Right lobe of liver (tissue), 6 donors: ENCODE measurements around the gene FAM151A. TPM values are rescaled to one million over a fixed set of nuclear protein-coding genes. Genes with fewer than 3 reads are reported as not detected.

Source experiments
- ATAC-seq, 4 donors: fragments of 200-7000 bp; cut with Tn5 transposase; one replicate each; pipeline ENCODE4 v1.9.1; 2020; ENCODE audit warnings: mild to moderate bottlenecking in 4 of 4, moderate library complexity in 4 of 4
- DNase-seq, 3 donors: peaks; one replicate each; pipeline ENCODE4 v3.0.0-alpha.2; 2020
- H3K27ac ChIP-seq, 3 donors: fragments of 200-600 bp; one replicate each; pipeline ENCODE4 v1.8.0; 2022
- H3K27me3 ChIP-seq, 2 donors: fragments of 200-600 bp; one replicate each; pipeline ENCODE4 v1.8.0; 2022
- H3K36me3 ChIP-seq, 4 donors: fragments of 200-600 bp; sonication (generic) in 1 of 4; one replicate each; pipeline versions ENCODE4 v1.5.1 to v1.8.0; 2017 to 2022; ENCODE audit warnings: control low read depth in 1 of 4
- H3K4me1 ChIP-seq, 4 donors: fragments of 200-600 bp; sonication (generic) in 1 of 4; one replicate each; pipeline versions ENCODE4 v1.5.1 to v1.8.0; 2017 to 2022; ENCODE audit warnings: control low read depth in 1 of 4
- H3K4me3 ChIP-seq, 3 donors: fragments of 200-600 bp; one replicate each; pipeline ENCODE4 v1.8.0; 2022
- H3K9me3 ChIP-seq, 4 donors: fragments of 200-600 bp; sonication (generic) in 1 of 4; one replicate each; pipeline versions ENCODE4 v1.5.1 to v1.8.0; 2017 to 2022; ENCODE audit warnings: control low read depth in 1 of 4
- POLR2A ChIP-seq: fragments of 450-650 bp; IDR thresholded peaks from one replicate; pipeline ENCODE4 v1.6.1; 2017; ENCODE audit warnings: antibody characterized with exemption, mild to moderate bottlenecking
- WGBS: methylation state at CpG from one replicate; pipeline ENCODE4 v1.1.6; 2018; ENCODE audit warnings: low coverage, low lambda C conversion rate; ENCODE audit not compliant: insufficient coverage; ENCODE audit errors: missing lambda C conversion rate; 5-methylcytosine and 5-hydroxymethylcytosine counted together
- intact Hi-C, 2 donors: fragments of 100-400 bp; cut with DNase I; formaldehyde crosslinking; loops; one replicate each; pipeline versions ENCODE4 v1.11.2 to v1.14.1; 2022
- total RNA-seq, 6 experiments: library from RNA; depleted of rRNA in 2 of 6; stranded (reverse); fragments of >200 nt in 2 of 6; fragmentation: NEBNext Ultra II Directional in 3 of 6; extraction: Animal tissue kit (Norgen Biotek cat#: 25700) in 3 of 6; gene quantifications; one replicate each; pipeline versions ENCODE4 v1.1.0 to v1.2.4, GENCODE V29; 2016 to 2023
- TF ChIP-seq, protein P1 (sequence below), 4 donors: fragments of 200-600 bp in 3 of 4; fragments of 450-650 bp in 1 of 4; IDR thresholded peaks; one replicate each; pipeline versions ENCODE4 v1.5.1 to v1.8.0; 2016 to 2022; ENCODE audit warnings: antibody characterized with exemption in 4 of 4, mild to moderate bottlenecking in 2 of 4
- donor health status: DM: no; HTN: yes; CAD: no.
- donor health status: DM: no; HTN: no; CAD: no.
- donor health status: DM: no; HTN: no; CAD: no.
- donor health status: DM: no; HTN: yes; CAD: no.
- donor health status: DM: no; HTN: yes; CAD: no.

FAM151A gene
- total RNA-seq, 6 experiments from 2014 or later, result 0.12 to 72.9 (median 5.2) TPM

DNA sequence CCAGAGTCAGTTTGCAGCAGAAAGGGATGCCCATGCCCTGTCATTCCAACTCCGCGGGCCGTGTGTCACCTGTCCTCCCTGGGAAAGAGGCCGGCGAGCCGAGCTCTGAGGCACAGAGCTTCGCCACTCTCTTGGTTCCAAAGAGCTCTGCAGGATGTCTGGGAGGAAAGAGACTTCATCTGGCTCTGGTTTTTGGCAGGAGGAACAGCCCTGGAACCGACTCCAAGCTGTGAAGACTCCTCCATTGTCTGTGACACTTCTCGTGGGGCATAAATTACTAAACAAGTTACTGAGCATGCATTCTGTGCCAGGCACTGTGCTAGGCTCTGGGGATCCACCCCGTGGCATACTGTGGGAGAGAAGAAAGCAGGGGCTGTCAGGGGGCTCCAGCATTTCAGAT, 3.9 kb upstream of the FAM151A start:
- TF ChIP-seq, protein P1, sequence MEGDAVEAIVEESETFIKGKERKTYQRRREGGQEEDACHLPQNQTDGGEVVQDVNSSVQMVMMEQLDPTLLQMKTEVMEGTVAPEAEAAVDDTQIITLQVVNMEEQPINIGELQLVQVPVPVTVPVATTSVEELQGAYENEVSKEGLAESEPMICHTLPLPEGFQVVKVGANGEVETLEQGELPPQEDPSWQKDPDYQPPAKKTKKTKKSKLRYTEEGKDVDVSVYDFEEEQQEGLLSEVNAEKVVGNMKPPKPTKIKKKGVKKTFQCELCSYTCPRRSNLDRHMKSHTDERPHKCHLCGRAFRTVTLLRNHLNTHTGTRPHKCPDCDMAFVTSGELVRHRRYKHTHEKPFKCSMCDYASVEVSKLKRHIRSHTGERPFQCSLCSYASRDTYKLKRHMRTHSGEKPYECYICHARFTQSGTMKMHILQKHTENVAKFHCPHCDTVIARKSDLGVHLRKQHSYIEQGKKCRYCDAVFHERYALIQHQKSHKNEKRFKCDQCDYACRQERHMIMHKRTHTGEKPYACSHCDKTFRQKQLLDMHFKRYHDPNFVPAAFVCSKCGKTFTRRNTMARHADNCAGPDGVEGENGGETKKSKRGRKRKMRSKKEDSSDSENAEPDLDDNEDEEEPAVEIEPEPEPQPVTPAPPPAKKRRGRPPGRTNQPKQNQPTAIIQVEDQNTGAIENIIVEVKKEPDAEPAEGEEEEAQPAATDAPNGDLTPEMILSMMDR (IDR thresholded peaks at IDR 0.05), result no peak
- TF ChIP-seq POLR2A, result no peak
- Histone ChIP-seq H3K27me3 (no peaks in the 10 kb centered on the region), H3K4me3 (no peak overlapping the region), H3K9me3 (no peaks in the 10 kb centered on the region), H3K27ac (no peak overlapping the region), H3K36me3 (no peaks in the 10 kb centered on the region), H3K4me1 (peaks cover 0 to 7% (median 3%) of the 10 kb centered on the region in 4 donors)
- ATAC-seq (no peak), DNase-seq (no peak)
- intact Hi-C loops, result no loop called here
- no CpG with 5 or more reads among the region's 10 CpGs for WGBS

DNA sequence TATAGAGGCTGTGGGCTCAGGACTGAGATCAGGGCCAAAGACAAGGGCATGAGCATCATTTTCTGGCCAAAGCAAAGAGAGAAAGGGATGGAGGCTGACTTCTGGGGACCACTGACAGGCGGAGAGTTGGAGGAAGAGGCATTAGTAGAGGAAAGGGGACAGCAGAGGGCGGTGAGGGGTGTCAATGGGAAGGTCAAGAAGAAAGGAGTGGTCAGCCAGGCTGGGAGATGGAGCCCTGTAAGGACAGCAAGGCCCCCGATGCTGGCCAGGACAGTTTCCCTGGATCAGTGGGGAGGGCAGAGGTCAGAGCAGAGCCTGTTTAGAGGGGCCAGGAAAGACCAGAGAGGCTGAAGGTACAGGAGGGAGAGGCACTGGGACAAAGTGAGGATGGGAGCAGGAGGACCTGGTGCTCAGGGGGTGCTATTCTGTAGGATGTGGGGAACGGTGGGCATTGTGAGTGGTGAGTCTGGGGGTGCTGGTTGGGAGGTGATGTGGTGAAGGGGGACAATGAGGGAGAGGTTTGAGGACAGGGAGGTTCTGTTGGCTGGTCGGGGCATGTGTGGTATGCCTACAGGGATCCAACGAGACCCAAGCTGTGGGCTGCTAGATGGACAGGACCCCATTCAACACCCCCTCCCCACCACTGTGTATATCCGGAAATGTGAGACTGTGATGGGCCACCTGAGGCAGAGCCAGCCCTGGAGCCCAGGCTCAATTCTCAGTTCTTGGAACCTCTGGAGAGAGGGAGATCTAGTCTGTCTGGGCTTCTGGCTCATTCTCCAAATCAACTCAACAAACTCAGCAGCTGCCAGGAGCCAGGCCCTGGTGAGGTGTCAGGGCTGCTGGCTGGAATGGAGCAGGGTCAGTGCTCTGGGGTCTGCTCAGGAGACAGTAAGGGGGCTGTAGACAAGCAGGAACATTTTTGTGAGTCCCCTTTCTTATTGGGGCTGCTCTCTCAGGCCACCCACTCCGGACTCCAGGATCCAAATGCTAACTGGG, 1.4 kb upstream of the FAM151A start:
- Histone ChIP-seq H3K27me3 (no peaks in the 10 kb centered on the region), H3K4me1 (peaks cover 0 to 7% (median 3%) of the 10 kb centered on the region in 4 donors), H3K4me3 (no peak overlapping the region), H3K27ac (no peak overlapping the region), H3K9me3 (no peaks in the 10 kb centered on the region), H3K36me3 (no peaks in the 10 kb centered on the region)
- DNase-seq (no peak), ATAC-seq (no peak)
- no peak for TF ChIP-seq POLR2A
- TF ChIP-seq, protein P1 (IDR thresholded peaks at IDR 0.05), result no peak
- WGBS, result 57% methylated on average over 6 of the region's 8 CpGs
- intact Hi-C loops, result no loop called here

- no peaks in the 10 kb centered on the region for H3K36me3 ChIP-seq
- H3K4me3 ChIP-seq, result no peak overlapping the region
- H3K9me3 ChIP-seq, result no peaks in the 10 kb centered on the region
- H3K4me1 ChIP-seq, result peaks cover 0 to 7% (median 3%) of the 10 kb centered on the region in 4 donors
- ATAC-seq, result no peak
- TF ChIP-seq, protein P1 (IDR thresholded peaks at IDR 0.05), result no peak
- no peak for TF ChIP-seq POLR2A
- no peak overlapping the region for H3K27ac ChIP-seq
- DNase-seq, result no peak
- WGBS, result 90% methylated on average over 2 of the region's 8 CpGs
- no peaks in the 10 kb centered on the region for H3K27me3 ChIP-seq
- intact Hi-C loops, result no loop called here
Measured at GRCh38 chr1:54619749-54620148, 3.6 kb downstream of the FAM151A start.

DNA sequence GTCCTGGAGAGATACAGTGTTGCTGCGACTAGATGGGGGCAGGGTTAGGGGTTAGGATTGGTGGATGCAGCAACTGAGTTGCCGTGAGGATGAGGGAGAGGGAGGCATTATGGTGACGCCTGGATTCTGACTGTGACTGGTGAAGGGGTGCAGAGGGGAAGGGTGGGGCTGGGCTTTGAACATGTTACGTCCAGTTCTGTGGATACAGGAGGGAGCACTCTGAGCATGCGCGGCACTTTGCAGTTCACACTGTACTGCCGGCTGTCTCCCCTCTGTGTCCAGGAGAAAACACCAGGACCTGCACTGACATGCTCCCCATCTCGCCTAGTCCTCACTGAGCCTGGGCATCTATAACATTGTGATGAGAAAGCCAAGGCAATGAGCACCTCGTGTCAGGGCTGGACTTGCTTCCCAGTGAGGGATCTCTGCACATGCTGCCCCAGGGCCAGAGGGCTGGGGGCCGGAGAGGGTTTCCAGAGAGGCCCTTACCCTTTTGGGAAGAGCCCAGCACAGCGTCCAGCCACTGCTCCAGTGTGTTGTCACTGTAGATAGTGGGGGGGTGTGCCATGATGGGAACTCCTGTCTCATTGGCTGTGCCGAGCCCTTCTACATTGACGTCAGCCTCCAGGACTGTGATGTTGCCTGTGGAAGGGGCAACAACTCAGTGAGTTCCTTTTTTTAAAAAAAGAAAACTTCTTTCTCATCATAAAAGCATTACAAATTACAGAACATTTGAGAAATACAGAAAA, 7.6 kb downstream of the FAM151A start:
- peak; percentile 45 to 63 (median 54) for ATAC-seq
- Histone ChIP-seq H3K27me3 (no peaks in the 10 kb centered on the region), H3K4me3 (no peak overlapping the region), H3K36me3 (no peaks in the 10 kb centered on the region), H3K9me3 (no peaks in the 10 kb centered on the region), H3K27ac (no peak overlapping the region), H3K4me1 (no peaks in the 10 kb centered on the region)
- intact Hi-C loops, result no loop called here
- 77% methylated on average over 5 of the region's 13 CpGs for WGBS
- no peak for TF ChIP-seq POLR2A
- TF ChIP-seq, protein P1 (IDR thresholded peaks at IDR 0.05), result no peak
- no peak for DNase-seq
